Measurements from ENCODE around the gene SBNO2. TPM values are rescaled to one million over a fixed set of nuclear protein-coding genes. Genes with fewer than 3 reads are reported as not detected.
"Not testable (repeated sequence)": the region's sequence is repeated elsewhere in the genome, so short reads cannot be mapped to it uniquely, and the experiment has no call there.

The SBNO2 gene
- total RNA-seq, 4 donors from 2014 or later = 22.2 to 49.8 (median 30.9) TPM

DNA sequence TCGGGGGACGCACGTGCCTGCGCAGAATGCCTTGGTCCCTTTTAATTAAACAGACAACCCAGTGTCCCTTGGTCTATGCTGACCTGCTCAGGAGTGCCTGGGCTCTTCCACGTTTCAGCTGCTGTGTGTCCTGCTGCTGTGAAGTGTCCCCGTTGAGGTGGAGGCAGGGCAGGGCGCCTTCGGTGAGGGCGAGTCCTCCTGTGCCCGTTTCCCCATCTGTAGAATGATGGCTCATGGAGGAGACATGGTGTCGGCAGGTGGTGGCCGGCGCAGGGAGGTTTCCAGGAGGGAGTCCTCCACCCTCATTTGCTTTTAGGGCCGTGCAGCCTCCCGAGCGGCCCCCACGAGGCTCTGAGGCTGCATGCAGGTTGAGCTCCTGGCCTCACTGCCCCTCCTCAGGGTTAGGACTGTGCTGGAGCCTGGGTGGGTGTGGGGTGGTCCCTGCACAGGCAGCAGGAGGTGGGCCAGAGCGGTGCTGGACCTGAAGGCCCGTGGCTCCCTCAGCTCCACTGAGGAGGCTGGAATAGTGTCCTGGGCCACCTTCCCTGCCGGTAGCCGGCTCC lies 40.3 kb upstream of the SBNO2 start:
- peaks cover 85 to 95% of the 10 kb centered on the region in 2 donors for H3K4me1 ChIP-seq

DNA sequence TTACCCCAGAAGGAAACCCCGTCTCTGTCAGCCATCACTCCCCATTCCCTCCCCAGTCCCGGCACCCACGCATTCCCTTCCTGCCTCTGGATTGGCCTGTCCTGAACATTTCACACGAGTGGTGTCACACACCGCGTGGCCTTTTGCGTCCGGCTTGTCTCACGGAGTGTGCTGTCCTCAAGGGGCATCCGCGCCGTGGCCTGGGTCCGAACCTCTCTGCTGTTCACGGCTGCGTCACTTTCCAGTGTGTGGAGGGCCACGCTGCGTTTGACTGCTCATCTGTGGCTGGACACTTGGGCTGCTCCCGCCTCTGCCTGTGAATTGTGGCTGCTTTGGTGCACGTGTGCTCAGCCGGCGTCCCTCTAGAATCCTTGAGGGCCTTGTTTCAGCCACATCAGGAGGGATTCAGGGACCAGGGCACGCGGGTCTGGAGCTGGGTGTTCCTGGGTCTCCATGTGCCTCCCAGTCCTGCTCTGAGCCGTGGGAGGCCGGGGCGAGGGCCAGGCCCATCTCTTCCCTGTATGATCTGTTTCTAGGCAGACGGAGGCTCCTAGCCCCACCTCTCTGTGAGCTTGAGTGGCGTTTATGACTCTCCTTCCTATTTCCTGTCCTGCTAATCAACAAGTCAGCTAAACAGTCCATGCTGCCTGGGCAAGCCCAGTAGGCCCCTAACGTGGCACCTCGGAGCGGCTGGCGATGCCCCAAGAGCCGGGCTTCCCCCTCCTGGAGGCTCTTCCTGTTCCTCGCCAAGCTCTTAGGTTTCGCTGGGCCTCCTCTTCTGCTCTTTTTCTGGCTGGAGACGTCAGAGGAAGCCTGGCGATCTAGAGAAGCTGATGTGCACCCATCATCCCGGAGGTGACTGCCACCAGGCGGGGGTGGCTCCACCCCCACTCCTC lies 39.6 kb upstream of the SBNO2 start:
- H3K9me3 ChIP-seq = no peaks in the 10 kb centered on the region
- no peaks in the 10 kb centered on the region for H3K27me3 ChIP-seq
- H3K4me3 ChIP-seq = peak overlapping the region; percentile 24 to 41 (median 36)
- peak overlapping the region; percentile 94 to 98 (median 96) for H3K27ac ChIP-seq
- ATAC-seq = peak; percentile 38 to 46
- peak; percentile 59 to 93 for DNase-seq
- intact Hi-C loops (cut with DNase I; ENCODE audit: low total_unique reads) (loop anchor here (2.0 to 10.0 kb wide), 2 partner anchors 53 to 639 kb away; partner anchors contain the start of gene BSG), in situ Hi-C loops (cut with MboI; ENCODE audit: low sequenced_read_pairs in 4 of 4) (no loop called here)
- peaks cover 87 to 96% of the 10 kb centered on the region in 2 donors for H3K4me1 ChIP-seq
- TF ChIP-seq POLR2A (IDR thresholded peaks at IDR 0.05) = peak; percentile 32 to 59
- TF ChIP-seq, protein P1, sequence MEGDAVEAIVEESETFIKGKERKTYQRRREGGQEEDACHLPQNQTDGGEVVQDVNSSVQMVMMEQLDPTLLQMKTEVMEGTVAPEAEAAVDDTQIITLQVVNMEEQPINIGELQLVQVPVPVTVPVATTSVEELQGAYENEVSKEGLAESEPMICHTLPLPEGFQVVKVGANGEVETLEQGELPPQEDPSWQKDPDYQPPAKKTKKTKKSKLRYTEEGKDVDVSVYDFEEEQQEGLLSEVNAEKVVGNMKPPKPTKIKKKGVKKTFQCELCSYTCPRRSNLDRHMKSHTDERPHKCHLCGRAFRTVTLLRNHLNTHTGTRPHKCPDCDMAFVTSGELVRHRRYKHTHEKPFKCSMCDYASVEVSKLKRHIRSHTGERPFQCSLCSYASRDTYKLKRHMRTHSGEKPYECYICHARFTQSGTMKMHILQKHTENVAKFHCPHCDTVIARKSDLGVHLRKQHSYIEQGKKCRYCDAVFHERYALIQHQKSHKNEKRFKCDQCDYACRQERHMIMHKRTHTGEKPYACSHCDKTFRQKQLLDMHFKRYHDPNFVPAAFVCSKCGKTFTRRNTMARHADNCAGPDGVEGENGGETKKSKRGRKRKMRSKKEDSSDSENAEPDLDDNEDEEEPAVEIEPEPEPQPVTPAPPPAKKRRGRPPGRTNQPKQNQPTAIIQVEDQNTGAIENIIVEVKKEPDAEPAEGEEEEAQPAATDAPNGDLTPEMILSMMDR (IDR thresholded peaks at IDR 0.05 in 4 of 5, conservative IDR thresholded peaks at IDR 0.05 in 1 of 5) = no peak
- H3K36me3 ChIP-seq = no peaks in the 10 kb centered on the region

More for the DNA sequence above, 40.3 kb upstream of the SBNO2 start:
- in situ Hi-C loops (cut with MboI; ENCODE audit: low sequenced_read_pairs in 4 of 4) = no loop called here
- peak in 1 of 2 donors; percentile 2 for ATAC-seq
- Histone ChIP-seq H3K36me3 (no peaks in the 10 kb centered on the region), H3K4me3 (peak overlapping the region; percentile 24 to 41 (median 36)), H3K27me3 (no peaks in the 10 kb centered on the region), H3K9me3 (no peaks in the 10 kb centered on the region), H3K27ac (peak overlapping the region; percentile 94 to 98 (median 96))
- TF ChIP-seq, protein P1 (IDR thresholded peaks at IDR 0.05 in 4 of 5, conservative IDR thresholded peaks at IDR 0.05 in 1 of 5) = no peak
- no peak for TF ChIP-seq POLR2A (IDR thresholded peaks at IDR 0.05)
- intact Hi-C loops (cut with DNase I; ENCODE audit: low total_unique reads) = loop anchor here (2.0 to 10.0 kb wide), 2 partner anchors 52 to 640 kb away; partner anchors contain the start of gene BSG
- no peak for DNase-seq

DNA sequence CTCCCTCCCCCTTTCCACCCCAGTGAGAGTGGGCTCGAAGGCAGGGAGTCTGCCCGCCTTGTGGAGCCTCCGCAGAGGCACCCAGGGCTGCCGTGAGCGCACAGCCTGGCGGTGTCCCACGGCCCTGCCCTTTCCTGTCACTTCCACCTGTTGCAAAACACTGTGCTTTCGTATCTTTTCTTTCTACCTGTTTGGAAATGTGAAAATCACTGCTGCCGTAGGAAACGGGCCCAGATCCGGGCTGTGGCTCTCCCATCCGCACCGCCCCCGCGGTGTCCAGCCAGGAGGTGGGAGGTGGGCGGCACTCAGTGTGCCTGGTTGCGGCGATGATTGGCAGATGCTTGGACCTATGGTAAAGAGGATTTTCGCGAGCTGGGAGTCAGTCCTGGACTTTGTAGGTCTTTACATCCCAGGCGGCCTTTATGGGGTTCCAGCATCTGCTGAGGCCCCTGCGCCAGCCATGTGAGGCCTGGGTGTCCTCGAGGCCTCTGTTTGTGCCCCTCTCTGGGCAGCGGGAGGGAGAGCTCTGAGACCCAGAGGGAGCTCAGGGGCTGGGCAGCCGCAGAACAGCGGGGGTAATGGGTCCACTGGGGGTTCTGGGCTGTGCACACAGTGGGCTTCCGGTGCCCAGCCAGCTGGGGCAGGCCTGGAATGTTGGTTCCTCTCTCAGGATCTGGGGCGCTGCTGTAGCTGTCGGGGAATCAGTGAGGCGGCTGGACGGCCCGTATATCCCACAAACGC lies 37.6 kb upstream of the SBNO2 start:
- Histone ChIP-seq H3K9me3 (no peaks in the 10 kb centered on the region), H3K27ac (peak overlapping the region; percentile 94 to 98 (median 96)), H3K27me3 (no peaks in the 10 kb centered on the region), H3K36me3 (no peaks in the 10 kb centered on the region), H3K4me1 (peaks cover 76 to 88% of the 10 kb centered on the region in 2 donors), H3K4me3 (no peak overlapping the region)
- in situ Hi-C loops (cut with MboI; ENCODE audit: low sequenced_read_pairs in 4 of 4) (no loop called here), intact Hi-C loops (cut with DNase I; ENCODE audit: low total_unique reads) (loop anchor here (10.0 kb wide), 1 partner anchor 637 kb away; the partner anchor contains the start of gene BSG)
- TF ChIP-seq, protein P1 (IDR thresholded peaks at IDR 0.05 in 4 of 5, conservative IDR thresholded peaks at IDR 0.05 in 1 of 5) = no peak
- TF ChIP-seq POLR2A (IDR thresholded peaks at IDR 0.05) = no peak
- ATAC-seq = no peak
- DNase-seq = peak in 1 of 2 donors; percentile 46

DNA sequence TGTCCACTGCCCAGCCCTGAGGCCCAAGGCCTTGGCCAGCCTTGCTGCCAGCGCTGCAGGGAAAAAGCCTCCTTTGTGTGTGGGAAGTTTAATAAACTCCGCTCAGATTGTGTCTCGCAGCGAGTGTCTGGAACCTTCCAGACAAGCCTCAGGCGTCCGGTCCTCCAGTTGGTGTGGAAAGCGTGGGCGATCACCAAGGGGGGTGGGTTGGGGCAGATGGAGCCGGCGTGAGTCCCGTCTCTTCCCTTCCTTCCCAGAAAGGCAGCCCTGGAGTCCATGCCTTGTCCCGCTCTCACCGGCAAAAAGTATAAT lies 36.1 kb upstream of the SBNO2 start:
- peak overlapping the region; percentile 94 to 98 (median 96) for H3K27ac ChIP-seq
- no peak overlapping the region for H3K4me3 ChIP-seq
- H3K36me3 ChIP-seq = no peaks in the 10 kb centered on the region
- intact Hi-C loops (cut with DNase I; ENCODE audit: low total_unique reads) (loop anchor here (10.0 kb wide), 1 partner anchor 635 kb away; the partner anchor contains the start of gene BSG), in situ Hi-C loops (cut with MboI; ENCODE audit: low sequenced_read_pairs in 4 of 4) (no loop called here)
- ATAC-seq (no peak), DNase-seq (peak in 1 of 2 donors; percentile 12)
- H3K9me3 ChIP-seq = no peaks in the 10 kb centered on the region
- TF ChIP-seq, protein P1 (IDR thresholded peaks at IDR 0.05 in 4 of 5, conservative IDR thresholded peaks at IDR 0.05 in 1 of 5) = no peak
- peaks cover 63 to 74% of the 10 kb centered on the region in 2 donors for H3K4me1 ChIP-seq
- no peaks in the 10 kb centered on the region for H3K27me3 ChIP-seq

DNA sequence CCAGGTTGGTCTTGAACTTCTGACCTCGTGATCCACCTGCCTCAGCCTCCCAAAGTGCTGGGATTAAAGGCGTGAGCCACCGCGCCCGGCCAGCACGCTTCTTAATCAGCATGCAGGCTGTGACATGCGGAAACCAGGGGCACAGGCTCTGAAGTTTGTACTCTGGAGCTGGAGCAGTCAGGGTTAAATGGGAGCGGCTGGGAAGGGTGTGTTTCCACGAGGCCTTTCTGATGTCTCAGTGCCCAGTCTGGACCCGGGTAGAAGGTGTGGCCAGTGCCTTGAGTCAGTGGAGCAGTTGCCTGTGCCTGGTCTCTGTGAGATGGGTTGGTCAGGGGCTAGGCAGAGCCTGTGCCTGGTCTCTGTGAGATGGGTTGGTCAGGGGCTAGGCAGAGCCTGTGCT lies 34.8 kb upstream of the SBNO2 start:
- intact Hi-C loops (cut with DNase I; ENCODE audit: low total_unique reads); ATAC-seq; H3K36me3 ChIP-seq; H3K9me3 ChIP-seq; in situ Hi-C loops (cut with MboI; ENCODE audit: low sequenced_read_pairs in 4 of 4); H3K27me3 ChIP-seq; H3K4me3 ChIP-seq: not testable (repeated sequence)
- Histone ChIP-seq H3K4me1 (peaks cover 53 to 65% of the 10 kb centered on the region in 2 donors), H3K27ac (peak overlapping the region; percentile 94 to 98 (median 96))
- DNase-seq = peak in 1 of 2 donors; percentile 28
